Measurements from ENCODE around the gene CREB5.
"Not testable (repeated sequence)": the region's sequence is repeated elsewhere in the genome, so short reads cannot be mapped to it uniquely, and the experiment has no call there.

The CREB5 gene

GRCh38 chr7:28815369-28815927 is 403.1 kb downstream of the CREB5 start:
- Mint-ChIP-seq H3K4me1 (ENCODE audit: low read depth) (no peaks in the 10 kb centered on the region), H3K4me3 (no peak overlapping the region), H3K9me3 (ENCODE audit: low read depth) (no peaks in the 10 kb centered on the region), H3K27me3 (no peaks in the 10 kb centered on the region), H3K27ac (no peak overlapping the region), H3K36me3 (no peaks in the 10 kb centered on the region)

- Mint-ChIP-seq H3K4me1 (ENCODE audit: low read depth) (no peaks in the 10 kb centered on the region), H3K9me3 (ENCODE audit: low read depth) (no peaks in the 10 kb centered on the region), H3K27ac (no peak overlapping the region), H3K36me3 (no peaks in the 10 kb centered on the region), H3K4me3 (no peak overlapping the region), H3K27me3 (no peaks in the 10 kb centered on the region)
Observed at GRCh38 chr7:28815928-28816373, 403.6 kb downstream of the CREB5 start.

- Mint-ChIP-seq H3K4me3 (no peak overlapping the region), H3K36me3 (no peaks in the 10 kb centered on the region), H3K4me1 (ENCODE audit: low read depth) (no peaks in the 10 kb centered on the region), H3K27me3 (peaks cover 2% of the 10 kb centered on the region), H3K9me3 (ENCODE audit: low read depth) (no peaks in the 10 kb centered on the region), H3K27ac (no peak overlapping the region)
Observed at GRCh38 chr7:28818996-28819395, 406.7 kb downstream of the CREB5 start.

- Mint-ChIP-seq H3K9me3 (ENCODE audit: low read depth) (no peaks in the 10 kb centered on the region), H3K27me3 (peaks cover 9% of the 10 kb centered on the region), H3K4me1 (ENCODE audit: low read depth) (no peaks in the 10 kb centered on the region), H3K4me3 (no peak overlapping the region), H3K36me3 (no peaks in the 10 kb centered on the region), H3K27ac (no peak overlapping the region)
Observed at GRCh38 chr7:28823582-28823981, 411.3 kb downstream of the CREB5 start.

GRCh38 chr7:28825817-28826448 is 413.6 kb downstream of the CREB5 start:
- H3K27me3 Mint-ChIP-seq; H3K4me3 Mint-ChIP-seq; H3K4me1 Mint-ChIP-seq (ENCODE audit: low read depth); H3K36me3 Mint-ChIP-seq; H3K9me3 Mint-ChIP-seq (ENCODE audit: low read depth); H3K27ac Mint-ChIP-seq: not testable (repeated sequence)

GRCh38 chr7:28830846-28831245 is 418.5 kb downstream of the CREB5 start:
- Mint-ChIP-seq H3K9me3 (ENCODE audit: low read depth) (no peaks in the 10 kb centered on the region), H3K27me3 (peaks cover 4% of the 10 kb centered on the region), H3K4me3 (no peak overlapping the region), H3K27ac (no peak overlapping the region), H3K36me3 (no peaks in the 10 kb centered on the region), H3K4me1 (ENCODE audit: low read depth) (no peaks in the 10 kb centered on the region)

GRCh38 chr7:28832669-28833068 is 420.4 kb downstream of the CREB5 start:
- no peaks in the 10 kb centered on the region for H3K27me3 Mint-ChIP-seq
- H3K9me3 Mint-ChIP-seq (ENCODE audit: low read depth) = no peaks in the 10 kb centered on the region
- no peak overlapping the region for H3K27ac Mint-ChIP-seq
- no peaks in the 10 kb centered on the region for H3K4me1 Mint-ChIP-seq (ENCODE audit: low read depth)
- no peak overlapping the region for H3K4me3 Mint-ChIP-seq
- H3K36me3 Mint-ChIP-seq = no peaks in the 10 kb centered on the region

- no peaks in the 10 kb centered on the region for H3K4me1 Mint-ChIP-seq (ENCODE audit: low read depth)
- H3K27ac Mint-ChIP-seq = no peak overlapping the region
- no peaks in the 10 kb centered on the region for H3K9me3 Mint-ChIP-seq (ENCODE audit: low read depth)
Observed at GRCh38 chr7:28835800-28836199, 423.5 kb downstream of the CREB5 start.

GRCh38 chr7:28836716-28837115 is 424.4 kb downstream of the CREB5 start:
- Mint-ChIP-seq H3K4me3 (no peak overlapping the region), H3K36me3 (no peaks in the 10 kb centered on the region), H3K4me1 (ENCODE audit: low read depth) (no peaks in the 10 kb centered on the region), H3K27ac (no peak overlapping the region), H3K27me3 (no peaks in the 10 kb centered on the region), H3K9me3 (ENCODE audit: low read depth) (no peaks in the 10 kb centered on the region)

More at GRCh38 chr7:28835800-28836199, 423.5 kb downstream of the CREB5 start:
- no peaks in the 10 kb centered on the region for H3K36me3 Mint-ChIP-seq
- no peaks in the 10 kb centered on the region for H3K27me3 Mint-ChIP-seq
- no peak overlapping the region for H3K4me3 Mint-ChIP-seq

GRCh38 chr7:28837216-28837615 is 424.9 kb downstream of the CREB5 start:
- H3K4me3 Mint-ChIP-seq = no peak overlapping the region
- H3K9me3 Mint-ChIP-seq (ENCODE audit: low read depth) = no peaks in the 10 kb centered on the region
- H3K4me1 Mint-ChIP-seq (ENCODE audit: low read depth) = no peaks in the 10 kb centered on the region
- H3K27ac Mint-ChIP-seq = no peak overlapping the region
- no peaks in the 10 kb centered on the region for H3K36me3 Mint-ChIP-seq
- no peaks in the 10 kb centered on the region for H3K27me3 Mint-ChIP-seq

- Mint-ChIP-seq H3K9me3 (ENCODE audit: low read depth) (no peaks in the 10 kb centered on the region), H3K36me3 (no peaks in the 10 kb centered on the region), H3K4me3 (no peak overlapping the region), H3K27ac (no peak overlapping the region), H3K4me1 (ENCODE audit: low read depth) (no peaks in the 10 kb centered on the region), H3K27me3 (peaks cover 4% of the 10 kb centered on the region)
Observed at GRCh38 chr7:28840592-28840995, 428.3 kb downstream of the CREB5 start.

GRCh38 chr7:28841766-28842165 is 429.4 kb downstream of the CREB5 start:
- no peak overlapping the region for H3K27ac Mint-ChIP-seq
- no peaks in the 10 kb centered on the region for H3K9me3 Mint-ChIP-seq (ENCODE audit: low read depth)
- no peak overlapping the region for H3K4me3 Mint-ChIP-seq

GRCh38 chr7:28842769-28843295 is 430.5 kb downstream of the CREB5 start:
- Mint-ChIP-seq H3K36me3 (no peaks in the 10 kb centered on the region), H3K27me3 (peaks cover 7% of the 10 kb centered on the region), H3K4me3 (no peak overlapping the region), H3K4me1 (ENCODE audit: low read depth) (no peaks in the 10 kb centered on the region), H3K27ac (no peak overlapping the region), H3K9me3 (ENCODE audit: low read depth) (no peaks in the 10 kb centered on the region)

More at GRCh38 chr7:28841766-28842165, 429.4 kb downstream of the CREB5 start:
- no peaks in the 10 kb centered on the region for H3K36me3 Mint-ChIP-seq
- H3K4me1 Mint-ChIP-seq (ENCODE audit: low read depth) = no peaks in the 10 kb centered on the region
- H3K27me3 Mint-ChIP-seq = peaks cover 7% of the 10 kb centered on the region

- H3K36me3 Mint-ChIP-seq = peaks cover 2% of the 10 kb centered on the region
- no peaks in the 10 kb centered on the region for H3K9me3 Mint-ChIP-seq (ENCODE audit: low read depth)
- peaks cover 13% of the 10 kb centered on the region for H3K27me3 Mint-ChIP-seq
- H3K4me1 Mint-ChIP-seq (ENCODE audit: low read depth) = no peaks in the 10 kb centered on the region
- H3K4me3 Mint-ChIP-seq = no peak overlapping the region
- H3K27ac Mint-ChIP-seq = no peak overlapping the region
Observed at GRCh38 chr7:28845106-28845505, 432.8 kb downstream of the CREB5 start.

GRCh38 chr7:28847176-28847575 is 434.9 kb downstream of the CREB5 start:
- H3K4me1 Mint-ChIP-seq (ENCODE audit: low read depth) = no peaks in the 10 kb centered on the region
- H3K36me3 Mint-ChIP-seq = peaks cover 2% of the 10 kb centered on the region
- no peaks in the 10 kb centered on the region for H3K9me3 Mint-ChIP-seq (ENCODE audit: low read depth)
- peaks cover 17% of the 10 kb centered on the region for H3K27me3 Mint-ChIP-seq
- no peak overlapping the region for H3K4me3 Mint-ChIP-seq
- no peak overlapping the region for H3K27ac Mint-ChIP-seq

- Mint-ChIP-seq H3K27ac (no peak overlapping the region), H3K27me3 (peaks cover 18% of the 10 kb centered on the region), H3K9me3 (ENCODE audit: low read depth) (no peaks in the 10 kb centered on the region), H3K36me3 (peaks cover 2% of the 10 kb centered on the region), H3K4me3 (no peak overlapping the region), H3K4me1 (ENCODE audit: low read depth) (no peaks in the 10 kb centered on the region)
Observed at GRCh38 chr7:28847681-28848080, 435.4 kb downstream of the CREB5 start.

Measured in activated naive CD8-positive, alpha-beta T cell (primary cell).